Right lobe of liver (tissue), 6 donors: ENCODE measurements around the gene KIAA0513. TPM values are rescaled to one million over a fixed set of nuclear protein-coding genes. Genes with fewer than 3 reads are reported as not detected.
A peak's percentile ranks its signal among the peaks of the same experiment; 100 is the strongest.

Source experiments
- ATAC-seq, 4 donors: fragments of 200-7000 bp; cut with Tn5 transposase; one replicate each; pipeline ENCODE4 v1.9.1; 2020; ENCODE audit warnings: mild to moderate bottlenecking in 4 of 4, moderate library complexity in 4 of 4
- DNase-seq, 3 donors: peaks; one replicate each; pipeline ENCODE4 v3.0.0-alpha.2; 2020
- H3K27ac ChIP-seq, 3 donors: fragments of 200-600 bp; one replicate each; pipeline ENCODE4 v1.8.0; 2022
- H3K27me3 ChIP-seq, 2 donors: fragments of 200-600 bp; one replicate each; pipeline ENCODE4 v1.8.0; 2022
- H3K36me3 ChIP-seq, 4 donors: fragments of 200-600 bp; sonication (generic) in 1 of 4; one replicate each; pipeline versions ENCODE4 v1.5.1 to v1.8.0; 2017 to 2022; ENCODE audit warnings: control low read depth in 1 of 4
- H3K4me1 ChIP-seq, 4 donors: fragments of 200-600 bp; sonication (generic) in 1 of 4; one replicate each; pipeline versions ENCODE4 v1.5.1 to v1.8.0; 2017 to 2022; ENCODE audit warnings: control low read depth in 1 of 4
- H3K4me3 ChIP-seq, 3 donors: fragments of 200-600 bp; one replicate each; pipeline ENCODE4 v1.8.0; 2022
- H3K9me3 ChIP-seq, 4 donors: fragments of 200-600 bp; sonication (generic) in 1 of 4; one replicate each; pipeline versions ENCODE4 v1.5.1 to v1.8.0; 2017 to 2022; ENCODE audit warnings: control low read depth in 1 of 4
- POLR2A ChIP-seq: fragments of 450-650 bp; IDR thresholded peaks from one replicate; pipeline ENCODE4 v1.6.1; 2017; ENCODE audit warnings: antibody characterized with exemption, mild to moderate bottlenecking
- WGBS: methylation state at CpG from one replicate; pipeline ENCODE4 v1.1.6; 2018; ENCODE audit warnings: low coverage, low lambda C conversion rate; ENCODE audit not compliant: insufficient coverage; ENCODE audit errors: missing lambda C conversion rate; 5-methylcytosine and 5-hydroxymethylcytosine counted together
- intact Hi-C, 2 donors: fragments of 100-400 bp; cut with DNase I; formaldehyde crosslinking; loops; one replicate each; pipeline versions ENCODE4 v1.11.2 to v1.14.1; 2022
- total RNA-seq, 6 experiments: library from RNA; depleted of rRNA in 2 of 6; stranded (reverse); fragments of >200 nt in 2 of 6; fragmentation: NEBNext Ultra II Directional in 3 of 6; extraction: Animal tissue kit (Norgen Biotek cat#: 25700) in 3 of 6; gene quantifications; one replicate each; pipeline versions ENCODE4 v1.1.0 to v1.2.4, GENCODE V29; 2016 to 2023
- TF ChIP-seq, protein P1 (sequence below), 4 donors: fragments of 200-600 bp in 3 of 4; fragments of 450-650 bp in 1 of 4; IDR thresholded peaks; one replicate each; pipeline versions ENCODE4 v1.5.1 to v1.8.0; 2016 to 2022; ENCODE audit warnings: antibody characterized with exemption in 4 of 4, mild to moderate bottlenecking in 2 of 4
- donor health status: DM: no; HTN: yes; CAD: no.
- donor health status: DM: no; HTN: no; CAD: no.
- donor health status: DM: no; HTN: no; CAD: no.
- donor health status: DM: no; HTN: yes; CAD: no.
- donor health status: DM: no; HTN: yes; CAD: no.

The KIAA0513 gene
- total RNA-seq, 6 experiments from 2014 or later, result 2.6 to 7.4 (median 4.7) TPM

GRCh38 chr16:85034591-85035433 lies 7.2 kb downstream of the KIAA0513 start:
- ATAC-seq, result peak in 3 of 4 donors; percentile 25 to 46 (median 35)
- H3K27me3 ChIP-seq, result no peaks in the 10 kb centered on the region
- no peak for DNase-seq
- no peak for TF ChIP-seq POLR2A
- TF ChIP-seq, protein P1, sequence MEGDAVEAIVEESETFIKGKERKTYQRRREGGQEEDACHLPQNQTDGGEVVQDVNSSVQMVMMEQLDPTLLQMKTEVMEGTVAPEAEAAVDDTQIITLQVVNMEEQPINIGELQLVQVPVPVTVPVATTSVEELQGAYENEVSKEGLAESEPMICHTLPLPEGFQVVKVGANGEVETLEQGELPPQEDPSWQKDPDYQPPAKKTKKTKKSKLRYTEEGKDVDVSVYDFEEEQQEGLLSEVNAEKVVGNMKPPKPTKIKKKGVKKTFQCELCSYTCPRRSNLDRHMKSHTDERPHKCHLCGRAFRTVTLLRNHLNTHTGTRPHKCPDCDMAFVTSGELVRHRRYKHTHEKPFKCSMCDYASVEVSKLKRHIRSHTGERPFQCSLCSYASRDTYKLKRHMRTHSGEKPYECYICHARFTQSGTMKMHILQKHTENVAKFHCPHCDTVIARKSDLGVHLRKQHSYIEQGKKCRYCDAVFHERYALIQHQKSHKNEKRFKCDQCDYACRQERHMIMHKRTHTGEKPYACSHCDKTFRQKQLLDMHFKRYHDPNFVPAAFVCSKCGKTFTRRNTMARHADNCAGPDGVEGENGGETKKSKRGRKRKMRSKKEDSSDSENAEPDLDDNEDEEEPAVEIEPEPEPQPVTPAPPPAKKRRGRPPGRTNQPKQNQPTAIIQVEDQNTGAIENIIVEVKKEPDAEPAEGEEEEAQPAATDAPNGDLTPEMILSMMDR (IDR thresholded peaks at IDR 0.05), result no peak
- H3K4me3 ChIP-seq, result no peak overlapping the region
- H3K9me3 ChIP-seq, result no peaks in the 10 kb centered on the region
- peaks cover 0 to 4% (median 0%) of the 10 kb centered on the region in 4 donors for H3K4me1 ChIP-seq
- 90% methylated on average over 10 of the region's 18 CpGs for WGBS
- H3K36me3 ChIP-seq, result no peaks in the 10 kb centered on the region
- no peak overlapping the region for H3K27ac ChIP-seq
- intact Hi-C loops, result no loop called here

- Histone ChIP-seq H3K4me1 (peaks cover 0 to 4% (median 0%) of the 10 kb centered on the region in 4 donors), H3K27me3 (no peaks in the 10 kb centered on the region), H3K4me3 (no peak overlapping the region), H3K36me3 (no peaks in the 10 kb centered on the region), H3K9me3 (no peaks in the 10 kb centered on the region), H3K27ac (no peak overlapping the region)
- 81% methylated on average over 14 of the region's 15 CpGs for WGBS
- TF ChIP-seq, protein P1 (IDR thresholded peaks at IDR 0.05), result no peak
- no peak for TF ChIP-seq POLR2A
- ATAC-seq (peak in 1 of 4 donors; percentile 27), DNase-seq (no peak)
- intact Hi-C loops, result no loop called here
These were observed 8.8 kb downstream of the KIAA0513 start for GRCh38 chr16:85036236-85037049.

DNA sequence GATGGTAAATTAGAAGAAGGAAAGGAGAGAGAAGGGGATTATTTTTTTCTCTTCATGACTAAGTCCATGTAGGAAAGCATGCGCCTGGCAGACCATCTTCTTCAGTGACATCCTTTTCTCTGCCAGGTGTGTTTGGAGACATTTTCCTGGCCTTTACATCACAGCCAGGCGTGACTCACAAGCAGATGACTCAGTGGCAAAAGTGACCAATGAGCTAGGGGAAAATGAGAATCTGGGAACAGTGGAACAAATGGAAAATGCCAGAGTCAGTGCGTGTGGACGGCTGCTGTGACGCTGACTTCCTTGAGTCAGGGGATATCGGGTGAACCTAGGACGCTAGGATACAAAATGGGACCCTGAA lies 9.4 kb downstream of the KIAA0513 start:
- H3K27ac ChIP-seq, result no peak overlapping the region
- H3K27me3 ChIP-seq, result no peaks in the 10 kb centered on the region
- intact Hi-C loops, result no loop called here
- no peak overlapping the region for H3K4me3 ChIP-seq
- TF ChIP-seq POLR2A, result no peak
- TF ChIP-seq, protein P1 (IDR thresholded peaks at IDR 0.05), result no peak
- 95% methylated on average over 7 of the region's 7 CpGs for WGBS
- no peaks in the 10 kb centered on the region for H3K9me3 ChIP-seq
- no peaks in the 10 kb centered on the region for H3K36me3 ChIP-seq
- H3K4me1 ChIP-seq, result peaks cover 0 to 4% (median 0%) of the 10 kb centered on the region in 4 donors
- DNase-seq (no peak), ATAC-seq (no peak)

- Histone ChIP-seq H3K27me3 (no peaks in the 10 kb centered on the region), H3K4me3 (no peak overlapping the region), H3K27ac (no peak overlapping the region), H3K36me3 (no peaks in the 10 kb centered on the region), H3K9me3 (no peaks in the 10 kb centered on the region), H3K4me1 (peaks cover 0 to 4% (median 0%) of the 10 kb centered on the region in 4 donors)
- WGBS, result no CpG with 5 or more reads among the region's 5 CpGs
- TF ChIP-seq POLR2A, result no peak
- TF ChIP-seq, protein P1 (IDR thresholded peaks at IDR 0.05), result no peak
- intact Hi-C loops, result no loop called here
- DNase-seq (no peak), ATAC-seq (no peak)
These were observed 10.1 kb downstream of the KIAA0513 start for GRCh38 chr16:85037721-85038120.
